ENCODE measurements around the gene DSTYK.
A peak's percentile ranks its signal among the peaks of the same experiment; 100 is the strongest.

DSTYK gene

DNA sequence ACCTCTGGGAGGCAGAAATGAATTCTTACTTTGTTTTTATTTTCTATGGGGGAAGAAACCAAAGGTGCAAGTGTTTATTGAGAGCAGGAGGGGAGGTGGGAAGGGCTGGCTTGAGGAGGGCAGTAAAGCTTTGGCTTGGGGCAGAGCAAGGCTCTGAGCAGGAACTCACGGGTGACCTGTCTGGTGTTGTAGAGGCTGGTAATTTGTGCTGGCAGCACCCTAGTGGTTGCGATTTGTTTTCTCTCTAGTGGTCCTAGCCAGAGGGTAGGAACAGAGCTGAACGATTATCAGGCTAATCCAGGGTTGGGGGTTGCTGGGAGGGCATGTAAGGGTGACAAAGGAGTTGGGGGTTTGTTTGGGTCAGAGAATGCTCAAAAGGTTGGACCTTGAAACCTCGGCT, 32.9 kb upstream of the DSTYK start:
- Histone ChIP-seq H3K27me3 (ENCODE audit: insufficient read depth, low read depth, severe bottlenecking) (no peaks in the 10 kb centered on the region), H3K27ac (no peak overlapping the region), H3K9me3 (ENCODE audit: severe bottlenecking) (no peaks in the 10 kb centered on the region), H3K4me3 (ENCODE audit: low read depth, low read length) (no peak overlapping the region), H3K36me3 (peaks cover 57% of the 10 kb centered on the region)
- DNase-seq = no peak
- TF ChIP-seq, protein P1, sequence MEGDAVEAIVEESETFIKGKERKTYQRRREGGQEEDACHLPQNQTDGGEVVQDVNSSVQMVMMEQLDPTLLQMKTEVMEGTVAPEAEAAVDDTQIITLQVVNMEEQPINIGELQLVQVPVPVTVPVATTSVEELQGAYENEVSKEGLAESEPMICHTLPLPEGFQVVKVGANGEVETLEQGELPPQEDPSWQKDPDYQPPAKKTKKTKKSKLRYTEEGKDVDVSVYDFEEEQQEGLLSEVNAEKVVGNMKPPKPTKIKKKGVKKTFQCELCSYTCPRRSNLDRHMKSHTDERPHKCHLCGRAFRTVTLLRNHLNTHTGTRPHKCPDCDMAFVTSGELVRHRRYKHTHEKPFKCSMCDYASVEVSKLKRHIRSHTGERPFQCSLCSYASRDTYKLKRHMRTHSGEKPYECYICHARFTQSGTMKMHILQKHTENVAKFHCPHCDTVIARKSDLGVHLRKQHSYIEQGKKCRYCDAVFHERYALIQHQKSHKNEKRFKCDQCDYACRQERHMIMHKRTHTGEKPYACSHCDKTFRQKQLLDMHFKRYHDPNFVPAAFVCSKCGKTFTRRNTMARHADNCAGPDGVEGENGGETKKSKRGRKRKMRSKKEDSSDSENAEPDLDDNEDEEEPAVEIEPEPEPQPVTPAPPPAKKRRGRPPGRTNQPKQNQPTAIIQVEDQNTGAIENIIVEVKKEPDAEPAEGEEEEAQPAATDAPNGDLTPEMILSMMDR (IDR thresholded peaks at IDR 0.05; ENCODE audit: low read depth, low read length) = no peak

DNA sequence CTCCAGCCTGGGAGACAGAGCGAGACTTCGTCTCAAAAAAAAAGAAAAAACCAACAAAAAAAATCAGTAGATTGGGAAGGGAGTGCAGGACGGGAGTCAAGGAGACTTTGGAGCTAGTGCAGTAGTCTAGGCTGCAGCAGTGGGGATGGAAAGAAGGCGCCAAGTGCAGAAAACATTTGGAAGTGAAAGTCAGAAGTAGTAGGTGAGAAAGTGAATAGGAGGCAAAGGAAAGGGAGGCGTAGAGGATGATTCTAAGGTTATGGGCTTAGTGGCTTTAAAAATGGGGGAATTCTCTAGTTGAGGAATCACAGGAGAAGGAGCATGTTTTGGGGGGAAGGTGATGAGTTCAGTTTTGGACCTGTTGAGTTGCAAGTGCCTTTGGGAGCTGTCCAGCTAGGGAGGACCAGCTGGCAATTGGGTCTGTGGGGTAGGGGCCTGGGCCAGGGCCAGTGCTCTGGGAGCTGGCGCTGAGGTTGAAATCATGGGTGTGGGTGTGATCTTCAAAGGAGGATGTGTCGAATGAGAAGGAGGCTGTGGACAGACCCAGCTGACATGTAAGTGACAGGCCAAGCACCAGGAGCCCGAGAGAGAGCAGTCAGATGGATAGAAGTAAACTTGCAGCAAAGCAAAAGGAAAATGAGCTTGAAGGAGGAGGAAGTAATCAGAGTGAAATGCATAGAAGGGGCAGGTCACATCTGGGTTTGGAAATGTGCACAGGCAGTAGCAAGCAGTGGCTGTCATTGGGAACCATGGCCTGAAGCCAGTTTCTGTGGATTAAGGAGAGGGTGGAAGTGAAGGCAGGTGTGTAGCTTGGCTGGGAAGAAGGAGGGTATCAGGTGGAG, 32.1 kb upstream of the DSTYK start:
- Histone ChIP-seq H3K27me3 (ENCODE audit: insufficient read depth, low read depth, severe bottlenecking) (no peaks in the 10 kb centered on the region), H3K9me3 (ENCODE audit: severe bottlenecking) (no peaks in the 10 kb centered on the region), H3K27ac (no peak overlapping the region), H3K36me3 (peaks cover 54% of the 10 kb centered on the region), H3K4me3 (ENCODE audit: low read depth, low read length) (no peak overlapping the region)
- TF ChIP-seq, protein P1 (IDR thresholded peaks at IDR 0.05; ENCODE audit: low read depth, low read length) = no peak
- DNase-seq = no peak

DNA sequence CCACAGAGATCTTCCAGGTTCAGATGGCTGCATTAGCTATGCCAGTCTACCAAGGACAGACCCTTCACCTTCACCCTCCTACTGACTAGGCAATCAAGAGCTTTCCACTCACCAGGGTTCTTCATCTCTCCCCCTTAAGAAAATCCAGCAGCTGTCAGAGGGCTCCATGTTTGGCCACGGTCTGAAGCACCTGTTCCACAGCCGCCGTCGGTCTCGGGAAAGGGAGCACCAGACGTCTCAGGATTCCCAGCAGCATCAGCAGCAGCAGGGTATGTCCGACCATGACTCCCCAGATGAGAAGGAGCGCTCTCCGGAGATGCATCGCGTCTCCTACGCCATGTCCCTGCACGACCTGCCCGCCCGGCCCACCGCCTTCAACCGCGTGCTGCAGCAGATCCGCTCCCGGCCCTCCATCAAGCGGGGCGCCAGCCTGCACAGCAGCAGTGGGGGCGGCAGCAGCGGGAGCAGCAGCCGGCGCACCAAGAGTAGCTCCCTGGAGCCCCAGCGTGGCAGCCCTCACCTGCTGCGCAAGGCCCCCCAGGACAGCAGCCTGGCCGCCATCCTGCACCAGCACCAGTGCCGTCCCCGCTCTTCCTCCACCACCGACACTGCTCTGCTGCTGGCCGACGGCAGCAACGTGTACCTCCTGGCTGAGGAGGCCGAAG, 30.0 kb upstream of the DSTYK start:
- no peak for DNase-seq
- no peak overlapping the region for H3K4me3 ChIP-seq (ENCODE audit: low read depth, low read length)
- H3K27me3 ChIP-seq (ENCODE audit: insufficient read depth, low read depth, severe bottlenecking) = no peaks in the 10 kb centered on the region
- peaks cover 41% of the 10 kb centered on the region for H3K36me3 ChIP-seq
- H3K27ac ChIP-seq = no peak overlapping the region
- TF ChIP-seq, protein P1 (IDR thresholded peaks at IDR 0.05; ENCODE audit: low read depth, low read length) = no peak
- no peaks in the 10 kb centered on the region for H3K9me3 ChIP-seq (ENCODE audit: severe bottlenecking)

DNA sequence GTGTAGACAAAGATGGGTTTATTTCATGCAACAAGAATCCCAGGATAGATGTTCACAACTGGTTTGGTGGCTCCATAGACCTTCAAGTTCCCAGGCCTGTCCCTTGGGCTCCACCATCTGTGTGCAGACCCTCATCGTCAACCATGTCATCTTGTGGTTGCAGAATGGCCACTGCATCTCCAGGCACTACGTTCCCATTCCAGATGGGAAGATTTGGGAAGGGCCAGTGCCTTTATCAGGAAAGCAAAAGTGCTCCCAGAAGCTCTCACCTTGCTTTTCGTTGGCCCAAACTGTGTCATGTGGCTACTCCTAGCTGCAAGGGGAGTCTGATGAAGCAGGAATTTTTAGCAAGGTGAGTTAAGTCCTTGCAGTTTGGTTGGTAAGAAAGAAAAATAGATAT, 29.1 kb upstream of the DSTYK start:
- Histone ChIP-seq H3K9me3 (ENCODE audit: severe bottlenecking) (no peaks in the 10 kb centered on the region), H3K27ac (no peak overlapping the region), H3K27me3 (ENCODE audit: insufficient read depth, low read depth, severe bottlenecking) (no peaks in the 10 kb centered on the region)

DNA sequence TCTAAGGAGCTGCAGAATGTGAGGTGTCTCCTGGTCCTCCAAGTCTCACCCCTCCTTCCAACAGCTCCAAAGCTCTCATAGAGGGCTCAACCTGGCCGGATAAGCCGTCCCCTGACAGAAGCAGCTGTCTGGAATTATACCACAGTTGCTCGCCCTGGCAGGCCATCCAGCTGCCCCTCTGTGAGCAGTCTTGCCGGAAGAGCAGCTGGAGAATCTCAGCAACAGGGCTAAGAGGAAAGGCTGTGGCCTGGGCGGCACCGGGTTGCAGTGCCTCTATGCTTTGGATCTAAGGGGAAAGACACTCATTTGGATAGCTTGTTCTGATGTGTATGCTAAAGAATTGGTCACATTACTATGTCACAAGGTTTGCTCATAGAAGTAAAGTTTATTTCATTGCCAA, 28.6 kb upstream of the DSTYK start:
- H3K27me3 ChIP-seq (ENCODE audit: insufficient read depth, low read depth, severe bottlenecking) = no peaks in the 10 kb centered on the region
- no peak overlapping the region for H3K27ac ChIP-seq
- peak; percentile 98 for DNase-seq
- H3K36me3 ChIP-seq = peaks cover 37% of the 10 kb centered on the region
- TF ChIP-seq, protein P1 (IDR thresholded peaks at IDR 0.05; ENCODE audit: low read depth, low read length) = no peak
- no peak overlapping the region for H3K4me3 ChIP-seq (ENCODE audit: low read depth, low read length)
- H3K9me3 ChIP-seq (ENCODE audit: severe bottlenecking) = no peaks in the 10 kb centered on the region

More for the DNA sequence above, 29.1 kb upstream of the DSTYK start:
- TF ChIP-seq, protein P1 (IDR thresholded peaks at IDR 0.05; ENCODE audit: low read depth, low read length) = no peak
- DNase-seq = no peak
- Histone ChIP-seq H3K4me3 (ENCODE audit: low read depth, low read length) (no peak overlapping the region), H3K36me3 (peaks cover 41% of the 10 kb centered on the region)
